GM19467 (cell line): Measurements from ENCODE around the gene NAA25.
"Not testable (repeated sequence)": the region's sequence is repeated elsewhere in the genome, so short reads cannot be mapped to it uniquely, and the experiment has no call there.

Experiments used
- ATAC-seq: cut with Tn5 transposase; IDR thresholded peaks from one replicate; pipeline ENCODE4 v1.9.1; 2021; ENCODE audit warnings: mild to moderate bottlenecking, moderate library complexity; ENCODE audit not compliant: unreplicated experiment

Gene NAA25

DNA sequence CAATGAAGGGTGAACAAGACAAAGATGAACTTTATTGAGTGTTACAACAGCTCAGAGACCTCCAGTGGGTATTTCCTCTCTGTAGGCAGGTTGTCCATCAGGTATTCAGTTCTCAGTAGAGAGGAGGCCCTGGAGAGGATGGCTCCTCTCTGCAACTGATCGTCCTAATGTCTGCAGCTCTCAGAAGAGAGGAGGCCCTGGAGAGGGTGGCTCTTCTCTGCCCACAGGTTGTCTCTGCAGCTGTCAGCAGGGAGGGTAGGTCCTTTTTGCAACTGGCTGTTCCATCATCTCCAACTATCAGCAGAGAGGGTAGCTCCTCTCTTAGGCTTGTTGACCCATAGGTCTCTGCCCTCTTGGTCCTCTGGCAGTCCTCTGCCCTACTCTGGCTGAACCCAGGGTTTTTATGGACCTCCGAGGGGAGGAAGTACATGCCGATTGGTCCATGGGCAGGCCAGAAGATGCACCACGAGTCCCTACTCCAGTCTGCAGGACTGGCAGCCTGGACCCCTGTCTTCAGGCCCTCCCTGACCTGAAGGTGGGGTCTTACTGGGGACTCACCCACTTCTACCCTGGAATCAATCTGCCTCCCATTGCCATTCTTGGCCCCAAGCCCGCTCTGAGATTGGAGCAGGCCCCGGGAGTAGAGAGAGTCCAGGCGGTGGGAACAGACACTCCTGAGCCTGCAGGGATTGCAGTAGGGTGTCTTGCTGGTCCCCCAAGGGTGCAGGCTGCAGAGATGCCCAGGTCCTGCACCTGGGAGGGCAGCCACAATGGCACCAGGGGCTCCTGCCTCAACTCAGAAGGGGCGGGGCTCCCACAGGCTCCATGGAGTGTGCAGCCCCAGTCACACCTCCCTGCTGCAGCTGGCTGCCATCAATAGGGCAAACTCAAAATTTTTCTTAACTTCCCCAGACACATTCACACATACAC lies 97.9 kb downstream of the NAA25 start:
- no peak for ATAC-seq

DNA sequence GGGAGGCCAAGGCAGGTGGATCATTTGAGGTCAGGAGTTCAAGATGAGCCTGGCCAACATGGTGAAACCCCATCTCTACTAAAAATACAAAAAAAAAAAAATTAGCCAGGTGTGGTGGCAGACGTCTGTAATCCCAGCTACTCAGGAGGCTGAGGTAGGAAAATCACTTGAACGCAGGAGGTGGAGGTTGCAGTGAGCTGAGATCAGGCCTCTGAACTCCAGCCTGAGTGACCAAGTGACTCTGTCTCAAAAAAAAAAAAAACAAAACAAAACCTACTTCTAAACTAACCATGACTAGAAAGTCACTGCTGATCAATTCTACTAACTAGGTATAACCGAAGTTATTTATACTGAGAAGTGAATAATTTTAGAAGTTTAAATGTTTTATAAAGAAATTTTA lies 99.0 kb downstream of the NAA25 start:
- ATAC-seq: not testable (repeated sequence)

DNA sequence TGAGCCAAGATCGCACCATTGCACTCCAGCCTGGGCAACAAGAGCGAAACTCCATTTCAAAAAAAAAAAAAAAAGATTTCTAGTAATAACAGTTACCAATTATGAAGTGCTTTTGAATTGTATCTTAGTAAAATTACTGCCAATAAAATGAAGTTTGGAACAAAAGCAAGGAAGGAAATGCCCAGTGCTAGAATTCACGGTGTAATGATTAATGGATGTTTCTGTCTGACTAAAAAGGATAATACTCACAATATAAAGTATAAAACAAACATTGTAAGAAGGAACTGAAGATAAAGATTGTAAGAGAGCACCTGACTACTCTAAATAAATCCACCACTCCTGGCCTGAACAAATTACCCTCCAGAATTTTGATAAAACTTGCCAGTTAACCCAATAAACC lies 99.7 kb downstream of the NAA25 start:
- ATAC-seq: no peak

DNA sequence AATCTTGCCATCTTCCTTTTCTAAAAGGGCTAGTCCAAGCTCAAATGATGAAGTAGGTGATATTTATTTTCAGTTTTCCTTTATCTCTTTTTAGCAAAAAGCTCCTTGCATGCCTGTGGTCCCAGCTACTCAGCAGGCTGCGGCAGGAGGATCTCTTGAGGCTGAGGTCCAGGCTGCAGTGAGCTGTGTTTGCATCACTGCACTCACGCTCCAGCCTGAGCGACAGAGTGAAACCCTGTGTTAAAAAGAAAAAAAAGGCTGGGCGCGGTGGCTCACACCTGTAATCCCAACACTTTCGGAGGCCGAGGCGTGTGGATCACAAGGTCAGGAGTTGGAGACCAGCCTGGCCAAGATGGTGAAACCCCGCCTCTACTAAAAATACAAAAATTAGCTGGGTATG lies 100.6 kb downstream of the NAA25 start:
- ATAC-seq: no peak

DNA sequence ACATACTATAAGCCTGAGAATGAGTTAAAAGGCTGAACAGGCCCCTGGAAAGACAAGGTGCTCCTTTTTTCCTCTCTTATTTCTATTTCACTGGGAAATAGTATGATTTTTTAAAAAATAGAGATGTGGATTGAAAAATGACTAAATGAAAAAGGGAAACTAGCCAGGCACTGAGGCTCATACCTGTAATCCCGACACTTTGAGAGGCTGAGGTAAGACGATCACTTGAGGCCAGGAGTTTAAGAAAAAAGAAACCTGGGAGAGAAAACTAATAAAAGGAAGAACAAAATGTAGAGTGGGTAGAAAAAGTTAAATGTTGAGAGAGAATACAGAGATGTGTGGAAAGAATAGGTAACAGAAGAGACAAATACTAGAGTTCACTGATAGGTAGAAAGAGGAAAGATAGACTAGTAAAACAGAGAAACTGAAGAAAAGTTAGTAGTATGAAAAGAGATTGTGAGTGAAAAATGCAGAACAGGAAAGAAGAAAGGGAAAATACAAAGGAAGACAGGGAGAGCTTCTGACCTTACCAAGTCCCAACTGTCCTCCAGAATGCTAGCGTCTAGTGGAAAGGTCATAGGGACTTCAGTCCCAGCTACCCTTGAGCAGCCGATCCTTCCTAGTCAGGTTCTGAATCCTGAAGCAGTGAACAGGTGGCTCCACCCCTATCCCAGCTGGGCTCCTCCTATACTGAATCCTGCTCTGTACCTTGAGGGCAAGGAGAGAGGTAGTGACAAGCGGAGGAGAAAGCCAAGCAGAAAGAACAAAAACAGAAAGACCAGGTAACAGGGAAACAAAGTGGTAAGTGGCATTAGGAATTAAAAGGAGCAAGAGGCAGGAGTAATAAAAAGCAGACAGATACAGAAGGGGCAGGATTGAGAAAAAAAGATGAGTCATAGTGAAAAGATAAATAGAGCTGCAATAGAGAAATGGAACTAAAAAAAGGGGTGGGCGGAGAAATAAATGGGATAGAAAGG lies 102.9 kb downstream of the NAA25 start:
- no peak for ATAC-seq

DNA sequence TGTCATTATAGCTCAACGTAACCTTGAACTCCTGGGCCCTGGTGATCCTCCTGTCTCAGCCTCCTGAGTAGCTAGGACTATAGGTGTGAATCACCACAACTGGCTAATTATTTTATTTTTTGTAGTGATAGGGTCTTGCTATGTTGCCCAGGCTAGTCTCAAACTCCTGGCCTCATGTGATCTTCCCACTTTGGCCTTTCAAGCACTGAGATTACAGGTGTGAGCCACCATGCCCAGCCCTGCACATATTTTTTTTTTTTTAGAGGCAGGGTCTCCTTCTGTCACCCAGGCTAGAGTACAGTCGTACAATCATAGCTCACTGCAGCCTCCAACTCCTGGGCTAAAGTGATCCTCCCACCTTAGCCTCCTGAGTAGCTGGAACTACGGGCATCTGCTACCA lies 104.5 kb downstream of the NAA25 start:
- ATAC-seq: no peak

DNA sequence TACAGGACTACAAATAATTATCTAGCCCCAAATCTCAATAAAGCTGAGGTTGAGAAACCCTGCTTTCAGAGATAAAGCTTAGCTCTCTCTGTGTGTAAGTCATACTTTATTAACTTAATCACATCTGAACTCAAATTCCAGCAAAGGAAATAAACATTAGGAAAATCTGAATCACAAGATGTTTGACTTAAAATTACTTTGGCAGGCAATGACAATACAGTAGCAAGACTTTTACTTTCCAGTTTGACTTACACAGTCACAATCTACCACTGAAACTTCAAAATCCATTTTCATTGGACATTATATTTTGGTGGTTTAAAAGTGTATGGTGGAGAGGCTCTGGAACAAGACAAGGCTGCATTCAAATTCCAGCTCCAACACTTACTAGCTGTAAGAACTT lies 107.0 kb downstream of the NAA25 start:
- ATAC-seq: no peak

DNA sequence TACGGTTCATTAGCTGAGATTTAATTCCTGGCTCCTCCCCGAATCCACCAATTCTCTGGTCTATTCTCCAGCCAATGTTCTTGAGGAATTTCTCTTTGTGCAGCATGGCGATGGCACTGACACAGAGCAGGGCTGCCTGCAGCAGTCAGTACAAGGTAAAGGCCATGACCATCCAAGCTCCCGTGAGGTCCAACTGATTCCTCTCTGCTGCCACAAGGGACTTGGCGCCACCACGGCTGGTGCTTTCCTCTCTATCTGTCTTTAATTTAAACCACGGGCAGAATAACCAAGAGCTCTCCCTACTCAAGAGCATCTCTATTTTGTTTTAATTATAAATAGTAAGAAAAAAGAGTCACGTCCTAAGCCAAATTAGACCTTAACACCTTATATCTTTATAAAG lies 107.8 kb downstream of the NAA25 start:
- ATAC-seq: no peak

DNA sequence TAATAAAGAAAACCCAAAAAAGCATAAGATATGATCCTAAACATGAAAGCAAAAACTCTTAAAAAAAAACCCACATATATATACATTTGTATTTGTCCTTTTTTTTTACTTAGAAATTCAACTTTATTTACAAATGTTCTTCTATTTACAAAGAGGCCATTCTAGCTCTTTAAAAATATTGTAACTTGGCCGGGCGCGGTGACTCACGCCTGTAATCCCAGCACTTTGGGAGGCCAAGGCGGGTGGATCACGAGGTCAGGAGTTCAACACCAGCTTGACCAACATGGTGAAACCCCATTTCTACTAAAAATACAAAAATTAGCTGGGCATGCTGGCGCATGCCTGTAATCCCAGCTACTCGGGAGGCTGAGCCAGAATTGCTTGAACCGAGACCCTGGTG lies 109.5 kb downstream of the NAA25 start:
- not testable (repeated sequence) for ATAC-seq

DNA sequence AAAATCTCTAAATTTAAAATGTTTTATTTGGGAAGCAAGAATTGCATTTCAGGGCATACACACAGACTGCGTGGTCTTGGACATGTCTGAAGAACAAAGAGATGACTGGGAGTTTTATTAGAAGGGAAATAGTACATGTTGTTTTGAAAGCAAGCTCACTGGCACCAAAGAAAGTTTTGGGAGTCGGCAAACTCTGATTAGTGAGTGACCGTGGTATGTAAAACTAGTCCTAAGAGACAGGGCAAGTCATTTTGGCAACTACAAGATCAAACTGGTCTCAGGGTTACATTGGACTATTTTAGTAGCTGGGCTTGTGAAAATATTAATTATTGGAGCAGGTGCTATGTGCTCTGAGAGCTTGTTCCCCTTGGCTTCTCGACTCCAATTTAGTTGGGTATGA lies 110.6 kb downstream of the NAA25 start:
- ATAC-seq: no peak

DNA sequence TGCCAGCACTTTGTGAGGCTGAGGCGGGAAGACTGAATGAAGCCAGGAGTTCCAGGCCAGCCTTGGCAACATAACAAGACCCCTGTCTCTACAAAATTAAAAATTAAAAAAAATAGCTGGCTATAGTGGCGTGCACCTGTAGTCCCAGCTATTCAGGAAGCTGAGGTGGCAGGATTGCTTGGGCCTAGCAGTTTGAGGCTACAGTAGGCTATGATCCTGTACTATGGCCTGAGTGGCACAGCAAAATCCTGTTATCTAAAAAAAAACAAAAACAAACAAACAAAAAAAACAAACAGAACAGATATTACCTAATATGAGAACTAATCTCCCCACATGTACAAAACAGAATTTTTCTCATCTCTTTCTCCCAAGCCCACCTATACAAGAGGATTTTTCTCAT lies 111.3 kb downstream of the NAA25 start:
- ATAC-seq: no peak

DNA sequence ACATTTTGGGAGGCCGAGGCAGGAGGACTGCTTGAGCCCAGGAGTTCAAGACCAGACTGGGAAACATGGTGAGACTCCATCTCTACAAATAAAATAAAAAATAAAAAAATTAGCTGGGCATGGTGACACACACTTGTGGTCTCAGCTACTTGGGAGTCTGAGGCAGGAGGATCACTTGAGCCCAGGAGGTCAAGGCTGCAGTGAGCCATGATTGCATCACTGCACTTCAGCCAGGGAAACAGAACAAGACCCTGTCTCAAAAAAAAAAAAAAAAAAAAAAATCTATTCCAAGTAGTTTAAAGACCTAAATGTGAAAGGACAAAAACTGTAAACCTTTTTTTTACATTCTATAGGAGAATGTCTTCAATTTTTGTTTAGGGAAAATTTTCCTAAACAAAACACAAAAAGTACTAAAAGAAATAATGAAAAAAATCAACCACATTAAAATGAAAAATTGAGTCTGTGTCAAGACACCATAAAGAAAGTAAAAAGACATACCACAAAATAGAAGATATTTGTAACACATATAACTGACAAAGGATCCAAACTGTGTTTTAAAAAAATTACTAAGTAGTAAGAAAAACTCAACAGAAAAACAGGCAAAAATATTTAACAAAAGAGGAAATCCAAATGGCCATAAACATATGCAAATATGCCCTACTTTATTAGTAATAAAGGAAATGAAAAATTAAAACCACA lies 112.7 kb downstream of the NAA25 start:
- no peak for ATAC-seq

DNA sequence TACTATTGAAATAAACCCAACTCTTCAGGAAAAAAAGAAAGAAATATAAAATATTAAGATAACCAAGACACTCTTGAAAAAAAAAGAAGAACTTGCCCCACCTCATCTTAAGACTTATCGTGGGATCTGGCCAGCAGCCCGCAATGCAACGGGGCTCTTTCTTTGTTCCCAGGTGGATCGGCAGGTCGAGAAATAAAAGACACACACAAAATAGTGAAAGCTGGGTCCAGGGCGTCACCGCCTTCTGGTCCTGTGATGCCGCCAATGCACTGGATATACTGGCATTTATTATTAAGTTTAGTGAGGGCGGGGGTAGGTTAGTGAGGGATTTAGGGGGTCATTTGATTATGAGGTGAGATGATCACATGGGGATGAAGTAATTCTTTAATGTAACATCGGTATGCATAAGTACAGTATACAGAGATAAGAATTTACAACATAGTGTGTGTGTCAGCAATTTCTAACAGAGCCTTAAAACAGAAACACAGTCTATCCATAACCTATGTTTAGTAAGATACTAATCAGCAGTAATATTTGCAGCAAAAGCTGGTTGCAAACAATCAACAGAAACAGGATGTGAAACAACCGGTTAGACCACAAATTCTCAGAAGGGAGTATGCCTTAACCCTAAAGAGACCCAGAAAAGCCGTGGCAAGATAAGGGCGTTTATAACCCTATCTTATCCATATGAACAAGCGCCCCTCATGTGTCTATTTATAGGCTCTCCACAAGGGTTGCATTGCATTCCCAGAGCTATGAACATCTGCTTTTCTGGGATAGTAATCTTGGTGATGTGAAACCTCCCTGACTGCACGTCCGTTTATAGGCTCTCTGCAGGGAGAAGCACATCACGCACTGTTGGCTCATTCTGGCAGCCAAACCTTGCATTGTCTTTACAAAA lies 114.1 kb downstream of the NAA25 start:
- ATAC-seq: not testable (repeated sequence)

DNA sequence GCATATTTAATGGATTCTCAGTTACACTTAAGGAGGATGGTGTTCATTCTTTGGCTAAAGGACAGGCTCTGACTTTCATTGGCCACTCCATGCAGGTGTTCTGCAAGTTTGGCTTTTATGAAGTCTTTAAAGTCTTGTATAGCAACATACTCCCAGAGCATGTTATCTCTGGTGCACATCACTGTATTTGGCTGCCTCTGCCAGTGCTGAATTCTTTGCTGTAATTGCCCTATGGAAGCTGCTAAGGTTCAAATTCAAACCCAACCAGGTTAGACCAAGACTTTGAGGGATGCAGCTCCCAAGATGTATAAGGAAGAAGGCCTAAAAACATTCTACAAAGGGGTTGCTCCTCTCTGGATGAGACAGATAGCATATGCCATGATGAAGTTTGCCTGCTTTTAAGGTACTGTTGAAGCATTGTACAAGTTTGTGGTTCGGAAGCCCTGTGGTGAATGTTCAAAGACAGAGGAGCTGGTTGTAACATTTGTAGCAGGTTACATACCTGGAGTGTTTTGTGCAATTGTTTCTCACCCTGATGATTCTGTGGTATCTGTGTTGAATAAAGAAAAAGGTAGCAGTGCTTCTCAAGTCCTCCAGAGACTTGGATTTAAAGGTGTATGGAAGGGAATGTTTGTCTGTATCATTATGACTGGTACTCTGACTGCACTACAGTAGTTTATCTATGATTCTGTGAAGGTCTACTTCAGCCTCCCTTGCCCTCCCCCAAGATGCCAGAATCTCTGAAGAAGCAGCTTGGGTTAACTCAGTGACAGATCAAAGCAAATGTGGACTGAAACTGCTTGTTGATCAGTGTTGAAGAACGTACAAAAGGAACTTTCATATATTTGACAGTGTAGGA lies 115.1 kb downstream of the NAA25 start:
- ATAC-seq: no peak

DNA sequence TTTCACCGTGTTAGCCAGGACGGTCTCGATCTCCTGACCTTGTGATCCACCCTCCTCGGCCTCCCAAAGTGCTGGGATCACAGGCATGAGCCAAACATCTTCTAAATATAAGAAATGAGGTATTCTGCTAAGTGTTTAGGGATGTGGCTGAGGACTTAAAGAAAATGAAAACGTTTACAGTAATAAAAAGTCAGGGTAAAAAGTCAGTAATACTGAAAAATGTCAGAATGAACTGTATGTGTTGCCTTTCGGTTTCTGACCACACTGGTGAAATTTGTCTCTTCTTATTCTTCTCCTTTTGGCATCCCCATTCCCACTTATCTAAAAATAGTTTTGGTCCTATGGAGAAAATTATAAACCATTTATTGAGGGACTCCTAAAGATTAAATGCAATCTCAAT lies 116.1 kb downstream of the NAA25 start:
- ATAC-seq: no peak

DNA sequence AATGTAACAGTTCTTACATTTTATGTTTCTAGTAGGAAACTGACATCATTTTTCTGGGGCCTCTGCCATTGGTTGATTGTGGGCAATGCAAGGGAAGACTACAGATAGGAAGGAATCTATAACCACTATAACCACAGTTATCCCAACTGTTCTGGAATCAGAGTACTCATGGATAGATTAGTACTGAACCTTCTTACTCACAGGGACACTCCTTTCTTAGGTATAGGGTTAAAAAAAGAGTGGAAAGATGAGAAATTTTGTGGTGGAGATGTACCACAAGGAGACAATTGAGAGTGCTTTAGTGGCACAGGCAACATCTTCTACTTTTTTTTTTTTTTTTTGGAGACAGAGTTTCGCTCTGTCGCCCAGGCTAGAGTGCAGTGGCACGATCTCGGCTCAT lies 116.6 kb downstream of the NAA25 start:
- ATAC-seq: no peak

DNA sequence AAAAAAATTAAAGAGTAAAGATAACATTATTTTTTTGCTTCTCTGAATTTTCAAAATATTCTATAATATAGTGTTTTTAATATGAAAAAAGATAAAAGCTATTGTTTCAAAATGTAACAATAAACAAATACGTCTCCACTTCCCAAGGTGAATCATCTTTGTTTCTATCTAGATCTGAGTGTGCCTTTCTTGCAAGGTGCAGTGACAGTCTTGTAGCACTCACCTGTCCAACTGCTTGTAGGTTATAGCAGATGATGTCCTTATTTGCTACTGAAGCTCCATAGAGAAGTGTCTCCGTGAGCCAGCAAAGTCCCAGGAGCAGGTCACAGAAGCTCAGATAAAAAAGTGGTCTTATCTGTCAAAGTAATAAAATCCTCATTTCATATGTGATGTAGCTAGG lies 117.0 kb downstream of the NAA25 start:
- no peak for ATAC-seq

DNA sequence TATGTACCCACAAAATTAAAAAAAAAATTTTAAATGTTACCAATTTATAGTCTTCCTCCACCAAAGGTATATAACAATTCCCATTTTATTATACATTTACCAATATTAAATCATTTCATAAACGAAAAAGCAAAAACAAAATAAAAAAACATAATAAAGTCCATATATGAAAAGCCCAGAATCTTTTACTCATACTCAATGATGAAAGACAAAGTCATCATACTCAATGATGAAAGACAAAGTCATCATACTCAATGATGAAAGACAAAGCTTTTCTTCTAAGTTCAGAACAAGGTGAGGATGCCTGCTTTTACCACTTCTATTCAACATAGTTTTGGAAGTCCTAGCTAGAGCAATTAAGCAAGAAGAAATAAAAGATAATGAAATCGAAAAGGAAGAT lies 123.8 kb downstream of the NAA25 start:
- ATAC-seq: no peak

DNA sequence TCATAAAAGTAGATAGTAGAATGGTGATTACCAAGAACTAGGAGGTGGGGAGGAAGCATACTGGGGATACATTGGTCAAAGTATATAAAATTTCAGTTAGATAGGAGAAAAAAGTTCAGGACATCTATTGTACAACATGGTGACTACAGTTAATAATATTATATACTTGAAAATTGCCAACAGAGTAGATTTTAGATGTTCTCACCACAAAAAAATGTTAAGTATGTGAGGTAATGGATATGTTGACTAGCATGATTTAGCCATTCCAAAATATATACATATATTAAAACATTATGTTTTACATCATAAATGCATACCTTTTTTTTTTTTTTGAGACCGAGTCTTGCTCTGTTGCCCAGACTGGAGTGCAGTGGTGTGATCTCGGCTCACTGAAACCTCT lies 126.6 kb downstream of the NAA25 start:
- ATAC-seq: no peak
